Activated CD4-positive, alpha-beta T cell treated with anti-CD3 and anti-CD28 coated beads, Interleukin-2, amount 50 U/mL, for 48 hours (primary cell): ENCODE results near the gene C1orf105.

Source experiments
- DNase-seq, 2 experiments: peaks; one replicate each; pipeline ENCODE4 v3.0.0-alpha.2; 2020

Gene C1orf105

GRCh38 chr1:172397633-172398032 lies 22.9 kb upstream of the C1orf105 start:
- no peak for DNase-seq

- DNase-seq = no peak
These were observed 22.3 kb upstream of the C1orf105 start for GRCh38 chr1:172398193-172398592.

- DNase-seq = peak in 1 of 2 experiments; percentile 26
These were observed 21.3 kb upstream of the C1orf105 start for GRCh38 chr1:172398970-172399755.

- no peak for DNase-seq
These were observed 20.4 kb upstream of the C1orf105 start for GRCh38 chr1:172399756-172400721.

- no peak for DNase-seq
These were observed 19.8 kb upstream of the C1orf105 start for GRCh38 chr1:172400722-172401105.

GRCh38 chr1:172401477-172401876 lies 19.0 kb upstream of the C1orf105 start:
- DNase-seq = no peak

GRCh38 chr1:172401892-172402291 lies 18.6 kb upstream of the C1orf105 start:
- no peak for DNase-seq

- DNase-seq = no peak
These were observed 17.5 kb upstream of the C1orf105 start for GRCh38 chr1:172402878-172403569.

- no peak for DNase-seq
These were observed 16.4 kb upstream of the C1orf105 start for GRCh38 chr1:172404121-172404520.

- no peak for DNase-seq
These were observed 14.6 kb upstream of the C1orf105 start for GRCh38 chr1:172405912-172406311.

- no peak for DNase-seq
These were observed 13.5 kb upstream of the C1orf105 start for GRCh38 chr1:172406968-172407367.

- no peak for DNase-seq
These were observed 11.5 kb upstream of the C1orf105 start for GRCh38 chr1:172408958-172409357.

GRCh38 chr1:172410027-172410426 lies 10.5 kb upstream of the C1orf105 start:
- no peak for DNase-seq

GRCh38 chr1:172411791-172412338 lies 8.6 kb upstream of the C1orf105 start:
- no peak for DNase-seq

- DNase-seq = no peak
These were observed 6.2 kb upstream of the C1orf105 start for GRCh38 chr1:172414331-172414730.

GRCh38 chr1:172416496-172417035 lies 3.9 kb upstream of the C1orf105 start:
- DNase-seq = no peak

GRCh38 chr1:172417557-172417956 lies 2.9 kb upstream of the C1orf105 start:
- no peak for DNase-seq

- no peak for DNase-seq
These were observed 1.6 kb downstream of the C1orf105 start for GRCh38 chr1:172421974-172422604.

- DNase-seq = no peak
These were observed 2.9 kb downstream of the C1orf105 start for GRCh38 chr1:172423336-172423735.

GRCh38 chr1:172425339-172425738 lies 4.9 kb downstream of the C1orf105 start:
- DNase-seq = no peak

GRCh38 chr1:172427191-172427590 lies 6.7 kb downstream of the C1orf105 start:
- no peak for DNase-seq
